NCI-H1417 treated with DMSO at 0.1 percent for 48 hours (cell line): ENCODE data around the gene RALY.

ENCODE experiments used
- DNase-seq: peaks from one replicate; lab custom pipeline; 2025; lab: John Stamatoyannopoulos, UW

The RALY gene

DNA sequence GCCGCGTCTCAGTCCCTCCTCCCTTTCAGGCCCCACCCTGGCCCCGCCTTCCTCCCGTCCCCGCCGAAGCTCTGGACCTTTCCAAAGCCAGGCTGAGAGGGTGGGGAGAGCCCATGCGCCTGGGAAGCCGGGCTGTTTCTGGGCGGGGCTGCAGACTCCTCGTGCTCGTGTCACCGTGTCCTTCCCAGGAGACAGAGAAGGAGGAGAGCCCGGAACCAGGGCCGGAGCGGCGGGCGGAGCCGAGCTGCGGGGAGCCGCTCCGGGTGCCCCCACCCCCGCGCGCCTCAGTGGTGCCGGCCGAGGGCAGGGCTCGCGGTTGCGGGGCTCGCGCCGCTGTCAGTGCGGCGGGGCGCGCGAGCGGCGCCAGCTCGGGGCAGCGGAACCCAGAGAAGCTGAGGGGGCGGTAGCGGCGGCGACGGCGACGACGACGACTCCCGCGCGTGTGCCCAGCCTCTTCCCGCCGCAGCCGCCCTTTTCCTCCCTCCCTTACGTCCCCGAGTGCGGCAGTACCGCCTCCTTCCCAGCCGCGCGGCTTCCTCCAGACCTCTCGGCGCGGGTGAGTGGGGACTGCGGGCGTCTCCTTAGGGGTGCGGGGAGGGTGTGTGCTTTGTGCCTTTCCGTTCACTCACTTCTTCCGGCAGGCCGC, at the start of gene RALY:
TSS of gene RALY (plus strand) at position 336 of the 646 bp plus-strand sequence. CDS start 78,164 bp downstream, outside the sequence.
- no peak for DNase-seq

- no peak for DNase-seq
Measured at GRCh38 chr20:33944914-33945313, 48.8 kb upstream of the RALY start.

DNA sequence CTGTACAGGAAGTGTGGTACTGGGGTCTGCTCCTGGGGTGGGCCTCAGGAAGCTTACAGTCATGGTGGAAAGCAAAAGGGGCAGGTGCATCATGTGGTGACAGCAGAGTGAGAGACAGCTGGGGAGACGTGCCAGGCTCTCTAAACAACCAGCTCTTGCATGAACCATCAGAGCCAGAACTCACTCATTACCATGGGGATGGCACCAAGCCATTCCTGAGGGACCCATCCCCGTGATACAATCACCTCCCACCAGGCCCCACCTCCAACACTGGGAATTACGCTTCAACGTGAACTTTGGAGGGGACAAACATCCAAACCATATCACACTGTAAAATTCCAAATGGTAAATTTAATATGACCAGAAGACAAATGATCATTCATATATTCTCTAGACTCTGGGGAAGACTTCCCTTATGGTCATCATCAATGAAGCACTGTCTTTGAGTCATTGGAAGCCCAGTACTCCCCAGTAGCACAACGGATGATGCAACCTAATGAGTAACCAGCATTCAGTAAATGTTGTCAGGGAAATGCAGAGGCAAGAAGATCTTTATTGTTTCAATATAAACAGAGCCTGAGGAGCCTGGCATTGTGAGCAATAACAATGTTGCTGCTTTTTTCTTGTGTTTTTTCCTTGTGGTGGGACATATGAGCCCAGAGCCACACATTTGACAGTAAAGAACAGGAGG, 48.2 kb upstream of the RALY start:
- DNase-seq = no peak

DNA sequence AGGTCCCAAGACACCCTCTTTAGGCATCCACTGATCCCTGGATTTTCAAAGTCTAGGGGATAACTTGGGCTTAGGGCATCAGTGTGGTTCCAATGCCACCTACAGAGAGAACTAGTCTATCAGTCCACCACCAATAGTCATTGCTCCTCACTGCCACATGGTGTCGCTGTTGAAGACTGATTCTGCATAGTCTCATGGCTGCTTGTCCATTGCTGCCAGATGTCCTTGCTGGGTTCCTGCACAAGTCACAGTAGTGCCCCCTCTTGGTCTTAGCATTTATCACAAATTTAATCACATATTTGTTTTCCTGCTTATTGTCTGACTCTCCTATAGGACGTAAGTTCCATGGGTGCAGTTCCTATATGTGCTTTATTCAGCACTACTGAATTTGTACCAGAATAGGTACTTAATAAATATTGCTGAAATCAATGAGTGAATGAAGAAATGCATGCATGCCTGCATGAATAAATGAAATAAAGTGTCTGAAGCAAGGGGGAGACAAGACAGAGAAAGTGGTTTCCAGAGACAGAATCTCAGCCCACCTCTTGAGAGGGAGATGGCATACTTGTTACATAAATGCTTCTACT, 45.9 kb upstream of the RALY start:
- no peak for DNase-seq

DNA sequence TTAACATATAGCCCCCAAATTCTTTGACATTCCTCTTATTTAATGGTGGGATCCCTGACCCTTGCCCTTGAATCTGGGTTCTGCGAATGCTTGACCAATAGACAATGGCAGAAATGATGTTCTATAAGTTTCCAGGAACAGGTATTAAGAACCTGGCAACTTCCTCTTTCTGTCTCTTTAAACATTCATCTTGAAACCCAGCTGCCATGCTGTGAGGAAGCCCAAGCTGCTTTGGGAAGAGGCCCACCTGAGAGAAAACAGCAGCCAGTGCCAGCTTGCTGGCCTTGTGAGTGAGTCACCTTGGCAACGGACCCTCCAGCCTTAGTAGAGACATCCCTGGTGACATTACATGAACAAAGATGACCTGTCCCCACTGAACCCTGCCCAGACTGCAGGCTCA, 45.2 kb upstream of the RALY start:
- DNase-seq = no peak

DNA sequence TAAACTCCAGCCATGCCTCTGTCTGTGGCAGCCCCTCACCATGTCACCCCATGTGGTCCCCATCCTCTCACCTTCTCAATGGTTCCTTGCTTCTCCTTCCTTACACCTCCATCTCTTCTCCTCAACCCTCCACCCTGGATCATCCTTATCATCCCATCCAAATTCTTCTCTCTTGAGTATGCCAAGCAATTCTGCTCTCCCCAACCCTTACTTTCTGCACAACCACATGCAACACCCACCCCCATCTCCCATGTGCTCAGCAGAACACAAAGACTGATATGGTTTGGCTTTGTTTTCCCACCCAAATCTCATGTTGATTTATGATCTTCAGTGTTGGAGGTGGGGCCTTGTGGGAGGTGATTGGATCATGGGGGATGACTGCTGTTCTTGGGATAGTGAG, 42.5 kb upstream of the RALY start:
- DNase-seq = no peak

DNA sequence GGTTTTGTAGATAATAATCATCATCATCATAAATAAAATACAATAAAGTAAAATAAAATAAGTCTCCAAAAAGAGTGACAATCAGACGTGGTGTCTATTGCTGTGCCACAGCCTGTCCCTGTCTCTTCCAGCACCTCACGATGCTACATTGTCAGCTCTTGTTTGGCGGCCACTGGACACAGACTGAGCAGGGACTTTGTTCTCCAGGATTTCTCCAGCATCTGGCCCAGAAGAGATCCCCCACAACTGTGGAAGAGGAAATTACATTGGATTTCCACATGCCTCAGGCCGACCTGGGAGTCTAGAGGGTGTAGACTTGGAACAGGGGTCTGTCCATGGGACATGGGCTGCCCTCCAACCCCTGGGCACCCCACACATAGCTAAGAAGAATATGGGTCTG, 39.2 kb upstream of the RALY start:
- no peak for DNase-seq

DNA sequence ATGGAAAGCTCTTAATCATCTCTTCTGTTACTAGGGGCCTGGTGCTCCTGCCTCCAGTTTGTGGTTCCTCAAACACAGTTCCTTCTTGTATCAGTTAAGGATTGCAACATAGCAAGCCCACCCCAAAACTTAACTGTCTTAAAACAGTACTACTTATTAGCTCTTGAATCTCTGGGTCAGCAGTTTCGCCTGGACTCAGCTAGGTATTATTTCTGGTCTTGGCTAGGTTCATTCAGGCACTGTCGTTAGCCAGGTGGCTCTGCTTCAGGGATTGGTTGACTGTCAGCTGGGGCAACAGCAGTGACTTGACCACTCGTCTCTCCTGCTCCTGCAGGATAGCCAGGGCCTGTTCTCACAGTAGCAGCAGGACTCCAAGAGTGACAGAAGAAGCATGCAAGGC, 30.0 kb upstream of the RALY start:
- no peak for DNase-seq

- no peak for DNase-seq
Measured at GRCh38 chr20:33964441-33964840, 29.3 kb upstream of the RALY start.

GRCh38 chr20:33967126-33967525, 26.6 kb upstream of the RALY start:
- DNase-seq = no peak

DNA sequence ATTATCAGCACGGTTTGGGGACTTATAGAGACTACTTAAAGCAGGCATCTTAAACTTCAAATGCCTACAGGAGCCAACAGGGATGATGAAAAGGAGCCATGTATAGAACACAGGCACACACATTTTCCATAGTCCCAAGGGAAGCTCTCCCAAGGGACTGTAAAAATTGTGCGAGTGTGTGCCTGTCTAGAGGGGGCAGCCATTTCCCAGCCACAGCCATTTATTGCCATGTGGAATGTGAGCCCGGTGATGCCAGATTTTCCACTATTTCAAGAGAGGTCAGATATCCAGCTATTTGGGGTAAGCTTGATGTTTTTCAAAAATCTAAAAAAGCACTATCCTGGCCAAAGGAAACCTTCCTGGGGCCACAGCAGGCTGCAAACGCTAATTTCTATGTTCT, 24.1 kb upstream of the RALY start:
- DNase-seq = no peak

DNA sequence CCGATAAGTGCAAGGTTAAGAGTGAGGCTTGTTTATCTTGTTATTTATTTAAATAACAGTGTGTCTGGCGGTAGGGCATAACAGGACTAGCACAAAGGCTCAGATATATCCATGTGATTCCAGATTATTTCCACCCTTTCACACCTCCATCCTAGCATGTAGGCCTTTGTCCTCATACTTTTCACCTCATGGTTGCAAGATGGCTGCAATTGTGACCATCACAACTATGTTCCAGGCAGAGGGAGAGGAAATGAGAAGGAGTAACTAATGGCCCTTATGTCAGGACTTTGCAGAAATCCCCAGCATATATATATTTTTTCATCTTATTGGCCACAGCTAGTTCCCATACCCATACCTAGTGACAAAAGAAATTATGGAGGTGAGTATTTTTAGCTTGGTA, 23.5 kb upstream of the RALY start:
- no peak for DNase-seq

GRCh38 chr20:33971147-33971975, 22.4 kb upstream of the RALY start:
- DNase-seq = no peak

GRCh38 chr20:33976959-33977358, 16.8 kb upstream of the RALY start:
- DNase-seq = no peak

DNA sequence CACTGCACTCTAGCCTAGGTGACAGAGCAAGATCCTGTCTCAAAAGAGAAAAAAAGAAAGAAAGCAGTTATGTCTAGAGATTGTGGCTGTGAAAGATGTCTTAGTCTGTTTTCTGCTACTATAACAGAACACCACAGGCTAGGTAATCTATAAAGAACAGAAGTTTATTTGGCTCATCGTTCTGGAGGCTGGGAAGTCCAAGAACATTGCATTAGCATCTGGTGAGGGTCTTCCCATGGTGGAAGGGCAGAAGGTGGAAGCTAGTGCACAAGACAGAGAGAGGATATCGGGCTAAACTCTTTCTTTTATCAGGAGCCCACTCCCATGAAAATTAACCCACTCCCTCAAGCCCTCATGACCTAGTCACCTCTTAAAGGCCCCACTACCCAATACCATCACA, 16.2 kb upstream of the RALY start:
- no peak for DNase-seq

GRCh38 chr20:33979094-33979493, 14.6 kb upstream of the RALY start:
- no peak for DNase-seq

GRCh38 chr20:33981347-33981746, 12.4 kb upstream of the RALY start:
- no peak for DNase-seq

DNA sequence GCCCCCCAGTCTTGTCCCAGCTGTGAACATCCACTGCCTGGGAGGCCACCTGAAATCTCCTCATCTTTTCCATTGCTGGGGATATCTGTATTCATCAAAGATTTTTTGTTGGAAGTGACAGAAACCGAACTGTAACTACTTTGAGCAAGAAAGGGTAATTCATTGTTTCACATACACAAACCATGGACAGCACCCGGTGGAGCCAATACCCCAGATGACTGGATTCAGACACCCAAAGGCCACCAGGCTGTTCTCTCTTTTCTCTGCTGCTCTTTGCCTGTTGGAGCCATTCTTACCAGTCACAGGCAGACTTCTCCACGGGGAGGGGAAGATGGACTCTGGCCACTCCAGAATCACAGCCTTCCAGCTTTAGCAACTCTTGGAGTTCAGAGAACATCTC, 11.7 kb upstream of the RALY start:
- no peak for DNase-seq

DNA sequence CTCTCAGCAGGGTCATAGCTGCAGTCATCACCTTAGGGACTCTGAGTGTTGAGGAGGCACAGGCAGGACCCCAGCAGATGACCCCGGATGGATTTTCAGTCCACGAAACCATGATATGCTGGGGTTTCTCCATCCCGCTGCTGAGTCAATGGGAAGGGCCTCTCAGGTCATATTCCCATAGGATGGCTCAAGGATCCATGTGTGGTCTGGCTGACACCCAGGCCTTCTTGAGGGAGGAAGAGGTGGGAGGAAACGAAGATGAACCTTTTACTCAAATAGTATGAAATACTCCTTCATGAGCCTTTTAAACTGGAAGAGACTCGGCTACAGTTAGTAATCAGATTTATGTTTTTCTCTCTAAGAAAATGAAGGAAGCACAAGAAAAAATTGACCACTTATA, 10.3 kb upstream of the RALY start:
- DNase-seq = no peak

DNA sequence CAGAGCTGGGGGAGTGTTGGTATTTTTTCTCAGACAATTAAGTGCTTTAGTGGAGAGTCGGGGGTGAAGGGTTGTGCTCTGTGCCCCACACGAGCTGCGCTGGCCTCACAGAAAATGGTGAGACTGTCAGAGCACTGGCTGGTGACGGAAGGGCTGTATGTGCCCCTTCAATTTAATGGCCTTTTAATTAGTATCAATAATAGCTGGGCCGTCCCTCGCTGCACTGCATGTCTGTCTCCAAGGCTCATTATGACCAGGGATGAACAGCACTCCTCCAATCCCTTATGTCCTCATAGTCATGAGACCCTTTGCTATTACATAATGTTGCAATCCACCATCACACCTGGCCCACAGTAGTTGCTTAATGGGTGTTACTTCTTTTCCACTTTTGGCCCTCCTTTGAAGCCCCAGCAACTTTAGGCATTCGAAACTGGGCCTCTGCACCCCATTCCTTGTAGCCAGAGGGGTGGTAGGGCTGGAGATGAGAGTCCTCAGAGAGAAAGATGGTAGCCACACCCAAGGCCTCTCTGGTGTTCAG, 9.5 kb upstream of the RALY start:
- no peak for DNase-seq

DNA sequence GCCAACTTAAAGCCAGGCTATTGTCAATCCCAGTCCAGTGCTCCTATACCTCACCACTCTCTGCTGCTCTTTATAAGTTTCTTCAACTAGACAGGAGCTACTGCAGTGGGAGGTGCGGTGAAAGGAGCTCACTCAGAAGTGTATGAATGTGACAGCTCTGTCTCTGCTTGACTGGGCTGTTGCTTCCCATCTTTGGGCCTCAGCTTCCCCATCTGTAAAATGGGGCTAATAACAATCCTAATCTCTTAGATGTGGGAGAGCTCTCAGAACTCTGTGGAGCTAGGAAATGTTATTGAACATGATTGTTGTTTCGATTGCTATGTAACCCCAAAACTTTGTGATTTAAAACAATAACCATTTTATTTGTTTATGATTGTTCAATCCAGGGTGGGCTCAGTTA, 8.4 kb upstream of the RALY start:
- no peak for DNase-seq

GRCh38 chr20:33985830-33986229, 7.9 kb upstream of the RALY start:
- no peak for DNase-seq
